Endodermal cell (in vitro differentiated cells): ENCODE data around the gene CCDC61. TPM values are rescaled to one million over a fixed set of nuclear protein-coding genes. Genes with fewer than 3 reads are reported as not detected.

ENCODE experiments used
- DNase-seq: peaks from one replicate; pipeline ENCODE4 v3.0.0-alpha.2; 2017
- H3K27ac ChIP-seq: 2 replicates; pipeline ENCODE4 v1.5.1; 2013; ENCODE audit warnings: mild to moderate bottlenecking, low read depth, low read length, moderate library complexity
- H3K27me3 ChIP-seq: 2 replicates; pipeline ENCODE4 v1.6.1; 2013; ENCODE audit warnings: mild to moderate bottlenecking, low read length, moderate library complexity; ENCODE audit not compliant: insufficient read depth, control insufficient read depth, poor library complexity, severe bottlenecking
- H3K36me3 ChIP-seq: 2 replicates; pipeline ENCODE4 v1.7.0; 2013; ENCODE audit warnings: mild to moderate bottlenecking, low read length, moderate library complexity; ENCODE audit not compliant: control insufficient read depth, insufficient read depth
- H3K4me1 ChIP-seq: one replicate; pipeline ENCODE4 v1.7.0; 2013; ENCODE audit warnings: low read length; ENCODE audit not compliant: control insufficient read depth, insufficient read depth
- H3K4me3 ChIP-seq: 2 replicates; pipeline ENCODE4 v1.5.1; 2013; ENCODE audit warnings: mild to moderate bottlenecking, low read length, moderate library complexity
- H3K9ac ChIP-seq: 2 replicates; pipeline ENCODE4 v1.6.1; 2013; ENCODE audit warnings: mild to moderate bottlenecking, low read length, moderate library complexity; ENCODE audit not compliant: poor library complexity, severe bottlenecking; ENCODE audit errors: extremely low read depth
- H3K9me3 ChIP-seq: 2 replicates; pipeline ENCODE4 v1.6.1; 2013; ENCODE audit warnings: mild to moderate bottlenecking, low read length, moderate library complexity; ENCODE audit not compliant: control insufficient read depth
- H3K27ac Mint-ChIP-seq: 2 replicates; pipeline ENCODE4 v1.8.0; 2020; ENCODE audit warnings: mixed read lengths
- H3K27me3 Mint-ChIP-seq: 2 replicates; pipeline ENCODE4 v1.8.0; 2021; ENCODE audit warnings: mild to moderate bottlenecking, mixed read lengths; ENCODE audit not compliant: insufficient read depth
- H3K36me3 Mint-ChIP-seq: 2 replicates; pipeline ENCODE4 v1.8.0; 2020; ENCODE audit warnings: low read depth, mixed read lengths
- H3K4me1 Mint-ChIP-seq: 2 replicates; pipeline ENCODE4 v1.8.0; 2020; ENCODE audit warnings: mixed read lengths
- H3K4me3 Mint-ChIP-seq: 2 replicates; pipeline ENCODE4 v1.8.0; 2020; ENCODE audit warnings: mild to moderate bottlenecking, moderate library complexity, mixed read lengths
- H3K9me3 Mint-ChIP-seq: 2 replicates; pipeline ENCODE4 v1.8.0; 2020; ENCODE audit warnings: mild to moderate bottlenecking, mixed read lengths
- CTCF ChIP-seq: fragments of 200-600 bp; sonication (generic); conservative IDR thresholded peaks from 2 replicates; pipeline ENCODE4 v1.5.0; 2021; ENCODE audit warnings: antibody characterized with exemption, mild to moderate bottlenecking
- WGBS, 2 experiments: methylation state at CpG; one replicate each; pipeline versions ENCODE4 v1.1.5 to v1.1.7; 2013; ENCODE audit warnings: missing lambda C conversion rate in 2 of 2, mixed read lengths in 1 of 2; ENCODE audit not compliant: insufficient coverage in 1 of 2, insufficient read length in 1 of 2; 5-methylcytosine and 5-hydroxymethylcytosine counted together
- total RNA-seq, 2 donors: library from RNA; stranded (reverse); fragmentation: NEBNext Ultra II Directional in 1 of 2; extraction: Animal tissue kit (Norgen Biotek cat#: 25700) in 1 of 2; gene quantifications; 2 replicates in 1 of 2; 3 replicates in 1 of 2; pipeline ENCODE4 v1.2.1, GENCODE V29; 2021

CCDC61 gene
- total RNA-seq, 2 donors from 2014 or later, result 23.2 to 23.6 TPM

GRCh38 chr19:46042252-46042883 is 47.1 kb downstream of the CCDC61 start:
- Histone ChIP-seq H3K27me3 (peaks cover 35% of the 10 kb centered on the region), H3K36me3 (no peaks in the 10 kb centered on the region), H3K9me3 (peaks cover 46% of the 10 kb centered on the region), H3K4me1 (no peaks in the 10 kb centered on the region), H3K4me3 (no peak overlapping the region), H3K27ac (no peak overlapping the region), H3K9ac (no peak overlapping the region)
- H3K27ac Mint-ChIP-seq, result no peak overlapping the region
- no peaks in the 10 kb centered on the region for H3K36me3 Mint-ChIP-seq
- no peak overlapping the region for H3K4me3 Mint-ChIP-seq
- DNase-seq, result no peak
- H3K4me1 Mint-ChIP-seq, result no peaks in the 10 kb centered on the region
- H3K27me3 Mint-ChIP-seq, result peaks cover 73% of the 10 kb centered on the region
- TF ChIP-seq CTCF, result no peak
- 89 to 93% methylated on average over 3 to 5 of the region's 5 CpGs for WGBS, 2 experiments
- peaks cover 54% of the 10 kb centered on the region for H3K9me3 Mint-ChIP-seq

- H3K4me3 Mint-ChIP-seq, result no peak overlapping the region
- no peaks in the 10 kb centered on the region for H3K4me1 Mint-ChIP-seq
- WGBS, 2 experiments, result 83 to 100% methylated on average over 1 of the region's 1 CpG
- no peak overlapping the region for H3K27ac Mint-ChIP-seq
- no peak overlapping the region for H3K4me3 ChIP-seq
- H3K9me3 Mint-ChIP-seq, result peaks cover 64% of the 10 kb centered on the region
- no peak for DNase-seq
- peaks cover 35% of the 10 kb centered on the region for H3K27me3 ChIP-seq
- H3K36me3 Mint-ChIP-seq, result no peaks in the 10 kb centered on the region
- no peaks in the 10 kb centered on the region for H3K36me3 ChIP-seq
- H3K4me1 ChIP-seq, result no peaks in the 10 kb centered on the region
- peaks cover 82% of the 10 kb centered on the region for H3K27me3 Mint-ChIP-seq
- TF ChIP-seq CTCF, result no peak
- H3K9ac ChIP-seq, result no peak overlapping the region
- peaks cover 50% of the 10 kb centered on the region for H3K9me3 ChIP-seq
- no peak overlapping the region for H3K27ac ChIP-seq
Observed at GRCh38 chr19:46043519-46043918, 48.3 kb downstream of the CCDC61 start.

- Histone ChIP-seq H3K27ac (no peak overlapping the region), H3K4me3 (no peak overlapping the region), H3K4me1 (no peaks in the 10 kb centered on the region), H3K9me3 (peaks cover 32% of the 10 kb centered on the region), H3K27me3 (peaks cover 38% of the 10 kb centered on the region), H3K36me3 (no peaks in the 10 kb centered on the region), H3K9ac (no peak overlapping the region)
- H3K9me3 Mint-ChIP-seq, result peaks cover 40% of the 10 kb centered on the region
- TF ChIP-seq CTCF, result peak; percentile 69
- H3K27ac Mint-ChIP-seq, result no peak overlapping the region
- no peaks in the 10 kb centered on the region for H3K4me1 Mint-ChIP-seq
- DNase-seq, result peak; percentile 89
- 73 to 90% methylated on average over 2 to 7 of the region's 7 CpGs for WGBS, 2 experiments
- H3K27me3 Mint-ChIP-seq, result peaks cover 75% of the 10 kb centered on the region
- H3K36me3 Mint-ChIP-seq, result no peaks in the 10 kb centered on the region
- H3K4me3 Mint-ChIP-seq, result no peak overlapping the region
Observed at GRCh38 chr19:46049597-46049996, 54.3 kb downstream of the CCDC61 start.
